Measurements from ENCODE around the gene FRMD5. TPM values are rescaled to one million over a fixed set of nuclear protein-coding genes. Genes with fewer than 3 reads are reported as not detected.

FRMD5 gene
- total RNA-seq, 1 donor from 2014 or later = 7.8 TPM

GRCh38 chr15:43975326-43975725, 219.7 kb downstream of the FRMD5 start:
- Mint-ChIP-seq H3K4me1 (ENCODE audit: low read depth) (no peaks in the 10 kb centered on the region), H3K4me3 (ENCODE audit: low read depth) (no peak overlapping the region), H3K27ac (no peak overlapping the region), H3K27me3 (no peaks in the 10 kb centered on the region), H3K36me3 (ENCODE audit: insufficient read depth) (no peaks in the 10 kb centered on the region), H3K9me3 (ENCODE audit: low read depth) (peaks cover 4% of the 10 kb centered on the region)
- no peak for DNase-seq (ENCODE audit: low spot score, unreplicated experiment)
- TF ChIP-seq CTCF (IDR thresholded peaks at IDR 0.05; ENCODE audit: unreplicated experiment) = no peak

- Mint-ChIP-seq H3K27ac (no peak overlapping the region), H3K4me1 (ENCODE audit: low read depth) (no peaks in the 10 kb centered on the region), H3K4me3 (ENCODE audit: low read depth) (no peak overlapping the region), H3K36me3 (ENCODE audit: insufficient read depth) (no peaks in the 10 kb centered on the region), H3K9me3 (ENCODE audit: low read depth) (peaks cover 4% of the 10 kb centered on the region), H3K27me3 (no peaks in the 10 kb centered on the region)
- DNase-seq (ENCODE audit: low spot score, unreplicated experiment) = no peak
- TF ChIP-seq CTCF (IDR thresholded peaks at IDR 0.05; ENCODE audit: unreplicated experiment) = no peak
Observed at GRCh38 chr15:43974852-43975251, 220.2 kb downstream of the FRMD5 start.

- Mint-ChIP-seq H3K4me1 (ENCODE audit: low read depth) (no peaks in the 10 kb centered on the region), H3K4me3 (ENCODE audit: low read depth) (no peak overlapping the region), H3K27ac (no peak overlapping the region), H3K36me3 (ENCODE audit: insufficient read depth) (no peaks in the 10 kb centered on the region), H3K27me3 (no peaks in the 10 kb centered on the region), H3K9me3 (ENCODE audit: low read depth) (no peaks in the 10 kb centered on the region)
- TF ChIP-seq CTCF (IDR thresholded peaks at IDR 0.05; ENCODE audit: unreplicated experiment) = no peak
- no peak for DNase-seq (ENCODE audit: low spot score, unreplicated experiment)
Observed at GRCh38 chr15:43969802-43970375, 225.2 kb downstream of the FRMD5 start.

- no peaks in the 10 kb centered on the region for H3K36me3 Mint-ChIP-seq (ENCODE audit: insufficient read depth)
- DNase-seq (ENCODE audit: low spot score, unreplicated experiment) = no peak
- no peak overlapping the region for H3K4me3 Mint-ChIP-seq (ENCODE audit: low read depth)
- H3K27me3 Mint-ChIP-seq = no peaks in the 10 kb centered on the region
- no peaks in the 10 kb centered on the region for H3K4me1 Mint-ChIP-seq (ENCODE audit: low read depth)
- no peak for TF ChIP-seq CTCF (IDR thresholded peaks at IDR 0.05; ENCODE audit: unreplicated experiment)
- H3K27ac Mint-ChIP-seq = no peak overlapping the region
- no peaks in the 10 kb centered on the region for H3K9me3 Mint-ChIP-seq (ENCODE audit: low read depth)
Observed at GRCh38 chr15:43968551-43968950, 226.5 kb downstream of the FRMD5 start.

- no peak for TF ChIP-seq CTCF (IDR thresholded peaks at IDR 0.05; ENCODE audit: unreplicated experiment)
- Mint-ChIP-seq H3K4me1 (ENCODE audit: low read depth) (no peaks in the 10 kb centered on the region), H3K27ac (no peak overlapping the region), H3K27me3 (no peaks in the 10 kb centered on the region), H3K36me3 (ENCODE audit: insufficient read depth) (no peaks in the 10 kb centered on the region), H3K4me3 (ENCODE audit: low read depth) (no peak overlapping the region), H3K9me3 (ENCODE audit: low read depth) (no peaks in the 10 kb centered on the region)
- no peak for DNase-seq (ENCODE audit: low spot score, unreplicated experiment)
Observed at GRCh38 chr15:43966646-43967045, 228.4 kb downstream of the FRMD5 start.
